Hepatocyte (in vitro differentiated cells): ENCODE data around the gene ADGRB2.

Source experiments
- CTCF ChIP-seq: fragments of 200-600 bp; sonication (generic); IDR thresholded peaks from 2 replicates; pipeline ENCODE4 v1.5.1; 2016; ENCODE audit warnings: antibody characterized with exemption, mild to moderate bottlenecking; ENCODE audit not compliant: poor library complexity
- EZH2phosphoT487 ChIP-seq: fragments of 200-600 bp; sonication (generic); IDR thresholded peaks from one replicate; pipeline ENCODE4 v1.6.1; 2018; ENCODE audit warnings: antibody characterized with exemption, mild to moderate bottlenecking, low read depth, moderate library complexity; ENCODE audit not compliant: unreplicated experiment, severe bottlenecking

DNA sequence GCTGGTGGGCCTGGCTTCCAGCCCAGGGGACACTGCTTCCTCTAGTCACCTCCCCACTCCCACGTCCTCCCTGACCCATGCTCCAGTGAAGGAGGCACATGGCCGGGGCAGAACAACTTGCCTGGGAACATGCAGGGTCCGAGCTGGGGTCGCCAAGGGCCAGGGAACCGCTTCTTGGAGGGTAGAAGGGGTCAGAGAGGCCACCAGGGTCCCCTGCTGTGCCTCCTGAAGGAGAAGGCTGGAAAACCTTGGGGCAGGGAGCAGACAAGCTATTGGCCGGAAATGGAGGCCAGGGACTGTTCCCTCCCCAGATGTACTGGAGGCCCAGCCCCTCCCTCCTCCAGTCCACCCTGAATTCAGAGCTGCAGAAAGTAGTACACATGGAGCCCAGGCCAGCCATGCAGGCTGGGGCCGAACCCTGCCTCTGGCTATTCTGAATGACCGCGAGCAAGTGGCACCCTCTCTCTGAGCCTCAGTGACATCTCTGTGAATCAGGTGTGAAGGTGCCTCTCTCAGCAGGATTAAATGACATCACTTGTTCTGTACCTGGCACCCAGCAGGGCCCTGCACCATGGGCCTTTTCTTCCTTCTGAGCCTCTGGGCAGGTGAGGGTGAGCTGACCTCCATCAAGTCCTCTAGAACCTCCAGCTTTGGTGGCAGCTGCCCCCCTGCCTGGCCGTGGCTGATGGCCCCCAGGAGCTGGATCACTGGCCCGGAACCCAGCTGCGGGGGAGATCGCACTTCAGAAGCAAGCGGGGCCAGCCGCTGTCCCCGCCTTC lies 35.9 kb upstream of the ADGRB2 start:
- TF ChIP-seq CTCF, result no peak
- no peak for TF ChIP-seq EZH2phosphoT487
